Natural killer cell (primary cell): ENCODE results near the gene SON. TPM values are rescaled to one million over a fixed set of nuclear protein-coding genes. Genes with fewer than 3 reads are reported as not detected.

Source experiments
- ATAC-seq, 3 donors: fragments of 150-1000 bp in 2 of 3; fragments of 200-7000 bp in 1 of 3; cut with Tn5 transposase; 1 replicate in 1 of 3; 2 replicates in 2 of 3; pipeline ENCODE4 v1.10.0; 2021; ENCODE audit warnings: mild to moderate bottlenecking in 2 of 3, moderate library complexity in 2 of 3
- DNase-seq, 2 donors: peaks; one replicate each; pipeline versions ENCODE4 v3.0.0 to v3.0.0-alpha.2; 2013 to 2021; ENCODE audit warnings: mixed read lengths in 1 of 2
- H3K27ac ChIP-seq: one replicate; pipeline ENCODE4 v1.5.1; 2013; ENCODE audit warnings: mild to moderate bottlenecking, low read length
- H3K27me3 ChIP-seq: one replicate; pipeline ENCODE4 v1.6.1; 2013; ENCODE audit warnings: low read length; ENCODE audit not compliant: control insufficient read depth, insufficient read depth
- H3K36me3 ChIP-seq: one replicate; pipeline ENCODE4 v1.6.1; 2013; ENCODE audit warnings: low read length; ENCODE audit not compliant: control insufficient read depth, insufficient read depth
- H3K4me1 ChIP-seq: one replicate; pipeline ENCODE4 v1.6.1; 2013; ENCODE audit warnings: low read length; ENCODE audit not compliant: control insufficient read depth, insufficient read depth
- H3K4me3 ChIP-seq: one replicate; pipeline ENCODE4 v1.5.1; 2013; ENCODE audit warnings: low read length
- H3K9me3 ChIP-seq: one replicate; pipeline ENCODE4 v1.6.1; 2013; ENCODE audit warnings: low read length; ENCODE audit not compliant: control insufficient read depth, insufficient read depth
- H3K27ac Mint-ChIP-seq, 2 donors: one replicate each; pipeline ENCODE4 v1.8.0; 2022; ENCODE audit warnings: mild to moderate bottlenecking in 2 of 2, mixed read lengths in 2 of 2, moderate library complexity in 1 of 2
- H3K27me3 Mint-ChIP-seq, 2 donors: one replicate each; pipeline ENCODE4 v1.8.0; 2022; ENCODE audit warnings: low read depth in 2 of 2, mixed read lengths in 2 of 2
- H3K36me3 Mint-ChIP-seq: one replicate; pipeline ENCODE4 v1.8.0; 2022; ENCODE audit warnings: mixed read lengths
- H3K4me1 Mint-ChIP-seq, 2 donors: one replicate each; pipeline ENCODE4 v1.8.0; 2022; ENCODE audit warnings: mixed read lengths in 2 of 2
- H3K4me3 Mint-ChIP-seq: one replicate; pipeline ENCODE4 v1.8.0; 2022; ENCODE audit warnings: mild to moderate bottlenecking, moderate library complexity, mixed read lengths
- H3K9me3 Mint-ChIP-seq, 2 donors: one replicate each; pipeline ENCODE4 v1.8.0; 2022; ENCODE audit warnings: mixed read lengths in 2 of 2
- CTCF ChIP-seq: fragments of 200-600 bp; IDR thresholded peaks from one replicate; pipeline ENCODE4 v1.8.0; 2022; ENCODE audit warnings: antibody characterized with exemption
- WGBS: methylation state at CpG from one replicate; pipeline ENCODE4 v1.1.7; 2013; ENCODE audit warnings: missing lambda C conversion rate; ENCODE audit not compliant: insufficient coverage; 5-methylcytosine and 5-hydroxymethylcytosine counted together
- intact Hi-C: fragments of 100-400 bp; cut with micrococcal nuclease; formaldehyde crosslinking; loops from one replicate; pipeline ENCODE4 v1.14.2; 2022
- total RNA-seq, 4 donors: library from RNA; stranded (reverse); fragments of 120-200 nt in 1 of 4; gene quantifications; one replicate each; pipeline versions ENCODE4 v1.2.3 to v1.2.4, GENCODE V29; 2013 to 2022

SON gene
- total RNA-seq, 3 donors from 2014 or later (not counting 1 experiment from before 2014, with no cell fraction given), result 348 to 442 (median 416) TPM

GRCh38 chr21:33544451-33545195 is 1.8 kb downstream of the SON start:
- H3K4me1 Mint-ChIP-seq, result peaks cover 47 to 59% of the 10 kb centered on the region in 2 donors
- TF ChIP-seq CTCF, result no peak
- peaks cover 14% of the 10 kb centered on the region for H3K36me3 Mint-ChIP-seq
- peak overlapping the region; percentile 99 for H3K4me3 Mint-ChIP-seq
- H3K27me3 Mint-ChIP-seq, result no peaks in the 10 kb centered on the region
- Histone ChIP-seq H3K27ac (no peak overlapping the region), H3K4me1 (peaks cover 6% of the 10 kb centered on the region), H3K36me3 (peaks cover 28% of the 10 kb centered on the region), H3K9me3 (no peaks in the 10 kb centered on the region), H3K4me3 (peak overlapping the region; percentile 92), H3K27me3 (no peaks in the 10 kb centered on the region)
- intact Hi-C loops, result loop anchor here (5.0 kb wide), 3 partner anchors 43 to 772 kb away; partner anchors contain the start of genes DONSON and PAXBP1
- DNase-seq (no peak), ATAC-seq (no peak)
- H3K9me3 Mint-ChIP-seq, result no peaks in the 10 kb centered on the region
- WGBS, result 0% methylated on average over 2 of the region's 8 CpGs
- peak overlapping the region; percentile 98 to 100 for H3K27ac Mint-ChIP-seq

GRCh38 chr21:33546086-33546485 is 3.2 kb downstream of the SON start:
- no peak for ATAC-seq
- no peak for DNase-seq
- Mint-ChIP-seq H3K27me3 (no peaks in the 10 kb centered on the region), H3K36me3 (peaks cover 15% of the 10 kb centered on the region), H3K27ac (peak overlapping the region; percentile 43 to 75), H3K9me3 (no peaks in the 10 kb centered on the region), H3K4me3 (peak overlapping the region; percentile 99), H3K4me1 (peaks cover 45 to 52% of the 10 kb centered on the region in 2 donors)
- TF ChIP-seq CTCF, result no peak
- intact Hi-C loops, result no loop called here
- Histone ChIP-seq H3K4me3 (no peak overlapping the region), H3K36me3 (peaks cover 43% of the 10 kb centered on the region), H3K27me3 (no peaks in the 10 kb centered on the region), H3K9me3 (no peaks in the 10 kb centered on the region), H3K27ac (no peak overlapping the region), H3K4me1 (peaks cover 5% of the 10 kb centered on the region)
- 64% methylated on average over 2 of the region's 3 CpGs for WGBS

DNA sequence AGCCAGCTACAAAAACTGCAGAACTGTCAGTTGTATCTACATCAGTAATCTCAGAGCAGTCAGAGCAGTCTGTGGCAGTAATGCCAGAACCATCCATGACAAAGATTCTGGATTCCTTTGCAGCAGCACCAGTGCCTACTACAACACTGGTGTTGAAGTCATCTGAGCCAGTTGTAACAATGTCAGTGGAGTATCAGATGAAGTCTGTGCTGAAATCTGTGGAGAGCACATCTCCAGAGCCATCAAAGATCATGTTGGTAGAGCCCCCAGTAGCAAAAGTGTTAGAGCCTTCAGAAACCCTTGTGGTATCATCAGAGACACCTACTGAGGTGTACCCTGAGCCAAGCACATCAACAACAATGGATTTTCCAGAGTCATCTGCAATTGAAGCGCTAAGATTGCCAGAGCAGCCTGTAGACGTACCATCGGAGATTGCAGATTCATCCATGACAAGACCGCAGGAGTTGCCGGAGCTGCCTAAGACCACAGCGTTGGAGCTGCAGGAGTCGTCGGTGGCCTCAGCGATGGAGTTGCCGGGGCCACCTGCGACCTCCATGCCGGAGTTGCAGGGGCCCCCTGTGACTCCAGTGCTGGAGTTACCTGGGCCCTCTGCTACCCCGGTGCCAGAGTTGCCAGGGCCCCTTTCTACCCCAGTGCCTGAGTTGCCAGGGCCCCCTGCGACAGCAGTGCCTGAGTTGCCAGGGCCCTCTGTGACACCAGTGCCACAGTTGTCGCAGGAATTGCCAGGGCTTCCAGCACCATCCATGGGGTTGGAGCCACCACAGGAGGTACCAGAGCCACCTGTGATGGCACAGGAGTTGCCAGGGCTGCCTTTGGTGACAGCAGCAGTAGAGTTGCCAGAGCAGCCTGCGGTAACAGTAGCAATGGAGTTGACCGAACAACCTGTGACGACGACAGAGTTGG is 7.3 kb downstream of the SON start:
- Mint-ChIP-seq H3K4me3 (no peak overlapping the region), H3K4me1 (peaks cover 29 to 39% of the 10 kb centered on the region in 2 donors), H3K9me3 (no peaks in the 10 kb centered on the region), H3K27me3 (no peaks in the 10 kb centered on the region), H3K27ac (no peak overlapping the region), H3K36me3 (peaks cover 23% of the 10 kb centered on the region)
- ATAC-seq, result peak; percentile 7 to 27 (median 13)
- no peaks in the 10 kb centered on the region for H3K27me3 ChIP-seq
- H3K36me3 ChIP-seq, result peaks cover 81% of the 10 kb centered on the region
- 96% methylated on average over 19 of the region's 19 CpGs for WGBS
- no peak for TF ChIP-seq CTCF
- H3K9me3 ChIP-seq, result no peaks in the 10 kb centered on the region
- intact Hi-C loops, result no loop called here
- DNase-seq, result no peak
- H3K4me1 ChIP-seq, result no peaks in the 10 kb centered on the region
- H3K4me3 ChIP-seq, result no peak overlapping the region
- no peak overlapping the region for H3K27ac ChIP-seq
